GF-D8 (cell line): ENCODE results near the gene KIF5A.
"Not testable (repeated sequence)": the region's sequence is repeated elsewhere in the genome, so short reads cannot be mapped to it uniquely, and the experiment has no call there.

Source experiments
- DNase-seq: peaks from one replicate; lab custom pipeline; 2025; lab: John Stamatoyannopoulos, UW

Gene KIF5A

DNA sequence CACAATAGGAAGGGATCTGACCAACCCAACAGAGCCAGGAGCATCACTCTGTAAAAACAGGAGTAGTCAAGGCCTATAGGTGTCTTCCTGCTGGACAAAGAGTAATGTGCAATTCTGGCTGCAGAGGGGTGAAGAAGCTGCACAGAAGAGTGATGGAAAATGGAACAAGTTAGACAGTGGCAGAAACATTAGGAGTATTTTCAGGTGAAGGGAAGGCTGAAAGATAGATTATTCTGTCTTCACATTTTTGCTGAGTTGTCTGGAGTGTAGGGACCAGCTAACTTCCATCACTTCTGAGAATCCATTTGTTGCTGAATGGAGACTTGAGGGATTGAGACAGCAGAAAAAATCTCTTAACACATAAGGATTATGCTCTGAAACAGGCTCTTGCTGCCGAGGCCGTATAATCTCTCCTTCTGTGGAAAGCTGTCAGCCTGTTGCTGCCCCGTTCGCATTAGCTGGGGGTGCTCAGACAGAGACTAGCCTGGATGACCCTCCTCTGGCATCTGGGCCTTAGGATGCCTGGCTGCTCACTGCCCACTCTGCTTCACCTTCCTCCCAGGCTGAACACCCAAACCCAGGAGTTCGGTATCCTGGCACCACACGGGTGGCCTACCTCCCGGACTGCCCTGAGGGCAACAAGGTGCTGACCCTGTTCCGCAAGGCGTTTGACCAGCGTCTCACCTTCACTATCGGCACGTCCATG is 58.3 kb downstream of the KIF5A start:
- no peak for DNase-seq

DNA sequence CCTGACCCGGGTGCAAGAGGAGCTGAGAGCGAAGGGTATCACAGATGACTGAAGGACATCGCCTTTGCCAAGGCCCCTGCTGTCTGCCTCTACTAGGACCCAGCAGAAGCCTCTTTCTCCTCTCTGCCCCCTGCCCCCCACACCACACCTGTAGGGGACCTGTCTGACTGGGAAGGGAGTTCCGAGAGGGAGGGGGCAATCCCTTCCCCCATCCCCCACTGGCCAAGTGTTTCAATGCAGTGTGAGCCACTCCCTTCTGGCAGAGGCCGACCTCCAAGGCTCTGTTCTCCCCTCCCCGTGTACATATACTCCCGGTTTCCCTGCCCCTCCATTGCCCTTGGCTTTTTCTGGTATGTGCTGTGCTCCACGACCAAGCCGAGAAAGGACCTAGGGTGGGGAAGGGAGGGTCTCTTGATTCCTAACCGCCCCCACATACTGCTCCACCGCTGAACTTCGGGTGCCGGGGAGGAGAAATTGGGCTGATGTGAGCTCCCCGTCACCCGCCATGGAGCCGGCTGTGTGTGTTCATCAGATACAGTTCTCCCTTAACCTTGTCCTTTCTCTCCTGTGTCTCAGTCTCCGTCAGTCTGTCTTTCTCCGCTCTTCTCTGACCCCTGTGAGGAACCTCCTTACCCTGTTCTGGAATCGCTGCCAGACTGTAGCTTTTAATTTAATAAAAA is 59.4 kb downstream of the KIF5A start:
- no peak for DNase-seq

DNA sequence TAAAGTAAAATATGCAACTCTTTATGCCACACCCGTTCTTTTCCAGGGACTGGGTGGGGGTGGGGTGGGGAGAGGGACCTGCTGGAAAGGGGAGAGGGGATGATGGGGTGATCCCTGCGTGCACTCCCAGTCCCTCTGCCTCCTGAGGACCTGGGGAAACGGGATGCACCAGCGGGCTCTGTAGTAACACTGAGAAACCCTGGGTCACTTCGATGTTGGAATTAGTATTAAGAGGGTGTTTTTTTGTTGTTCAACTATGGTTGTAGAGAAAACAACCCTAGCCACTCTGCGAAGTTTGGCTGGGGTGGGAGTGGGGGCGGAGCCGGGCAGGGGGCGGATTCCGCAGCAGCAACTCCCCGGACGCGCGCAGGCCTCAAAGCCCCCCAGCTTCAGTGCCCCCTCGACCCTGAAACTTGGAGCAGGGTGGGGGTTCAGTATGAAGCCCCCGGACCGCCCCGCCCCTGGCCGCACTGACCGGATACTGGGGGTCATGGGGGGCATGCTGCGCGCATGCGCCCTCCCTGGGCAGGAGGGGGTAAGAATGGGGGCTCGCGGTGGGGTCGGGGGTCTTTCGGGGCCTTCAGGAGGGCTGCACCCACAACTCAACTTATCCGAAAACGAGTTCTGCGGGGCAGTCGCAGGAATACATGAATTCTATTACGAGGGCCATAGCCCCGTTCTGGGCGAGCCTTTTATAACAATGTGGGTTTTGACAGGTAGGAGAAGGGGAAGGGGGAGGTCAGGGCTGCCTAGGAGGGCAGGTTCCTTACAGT is 60.1 kb downstream of the KIF5A start:
- no peak for DNase-seq

DNA sequence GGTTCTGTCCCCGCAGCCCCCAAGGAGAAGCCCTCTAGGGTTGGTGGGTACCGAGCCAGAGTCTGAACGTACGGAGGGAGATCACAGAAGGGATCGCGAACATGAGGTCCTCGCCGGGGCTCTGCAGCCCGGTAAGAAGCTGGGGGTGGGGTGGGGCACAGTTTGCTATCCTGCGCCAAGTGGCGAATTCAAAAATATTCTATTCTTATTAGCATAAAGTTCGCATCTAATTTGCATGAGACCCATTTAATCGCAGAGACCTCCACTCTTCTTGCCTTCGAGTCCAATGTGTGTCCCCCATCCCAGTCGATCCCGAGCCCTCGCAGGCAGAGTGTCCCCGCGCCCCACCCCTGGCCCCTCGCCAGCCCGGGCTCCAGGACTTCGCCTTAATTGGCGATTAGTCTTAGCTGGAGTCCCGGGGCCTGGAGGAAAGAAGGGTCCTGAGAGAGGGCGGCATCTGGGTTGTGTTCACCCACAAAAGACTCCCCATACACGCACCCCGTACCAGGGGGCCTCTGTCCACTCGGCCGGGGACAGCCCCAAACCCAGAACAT is 60.8 kb downstream of the KIF5A start:
- no peak for DNase-seq

DNA sequence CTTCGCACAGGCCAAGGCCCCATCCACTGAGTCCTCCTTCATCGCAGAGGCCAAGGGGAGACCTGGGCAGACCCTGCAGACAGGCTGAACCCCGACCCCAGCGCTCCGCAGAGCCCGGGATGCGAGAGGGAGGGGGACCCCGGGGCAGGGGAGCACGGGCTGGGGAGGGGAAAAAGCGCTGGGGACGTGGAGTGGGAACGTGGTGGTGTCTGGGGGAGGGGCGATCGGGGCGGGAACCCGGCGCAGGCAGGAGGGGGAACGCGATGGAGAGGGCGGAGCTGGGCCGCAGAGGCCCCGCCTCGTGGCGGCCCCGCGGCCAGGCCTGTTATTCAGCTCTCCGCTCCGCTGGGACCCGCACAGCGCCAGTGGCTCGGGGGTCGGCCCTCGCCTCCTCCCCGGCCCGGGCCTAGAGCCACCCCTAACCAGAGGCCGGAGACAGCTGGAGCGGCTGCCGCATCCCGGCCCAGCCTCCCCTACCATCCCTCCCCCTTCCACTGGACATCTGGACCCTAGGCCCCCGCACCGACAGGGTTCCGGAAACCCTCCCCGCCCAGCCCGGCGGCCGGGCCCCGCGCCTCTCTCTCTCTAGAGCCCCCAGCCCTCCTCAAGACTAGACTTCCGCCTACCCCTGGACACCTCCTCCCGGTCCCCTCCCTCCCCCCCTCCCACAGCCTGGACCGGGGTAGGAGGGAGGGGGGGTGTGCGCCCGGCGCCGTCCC is 61.4 kb downstream of the KIF5A start, which contains the start of gene ARHGEF25:
Gene ARHGEF25, plus strand, starts transcription at position 328 of the 719 bp plus-strand sequence. CDS start 460 bp downstream, outside the sequence.
- DNase-seq = no peak

DNA sequence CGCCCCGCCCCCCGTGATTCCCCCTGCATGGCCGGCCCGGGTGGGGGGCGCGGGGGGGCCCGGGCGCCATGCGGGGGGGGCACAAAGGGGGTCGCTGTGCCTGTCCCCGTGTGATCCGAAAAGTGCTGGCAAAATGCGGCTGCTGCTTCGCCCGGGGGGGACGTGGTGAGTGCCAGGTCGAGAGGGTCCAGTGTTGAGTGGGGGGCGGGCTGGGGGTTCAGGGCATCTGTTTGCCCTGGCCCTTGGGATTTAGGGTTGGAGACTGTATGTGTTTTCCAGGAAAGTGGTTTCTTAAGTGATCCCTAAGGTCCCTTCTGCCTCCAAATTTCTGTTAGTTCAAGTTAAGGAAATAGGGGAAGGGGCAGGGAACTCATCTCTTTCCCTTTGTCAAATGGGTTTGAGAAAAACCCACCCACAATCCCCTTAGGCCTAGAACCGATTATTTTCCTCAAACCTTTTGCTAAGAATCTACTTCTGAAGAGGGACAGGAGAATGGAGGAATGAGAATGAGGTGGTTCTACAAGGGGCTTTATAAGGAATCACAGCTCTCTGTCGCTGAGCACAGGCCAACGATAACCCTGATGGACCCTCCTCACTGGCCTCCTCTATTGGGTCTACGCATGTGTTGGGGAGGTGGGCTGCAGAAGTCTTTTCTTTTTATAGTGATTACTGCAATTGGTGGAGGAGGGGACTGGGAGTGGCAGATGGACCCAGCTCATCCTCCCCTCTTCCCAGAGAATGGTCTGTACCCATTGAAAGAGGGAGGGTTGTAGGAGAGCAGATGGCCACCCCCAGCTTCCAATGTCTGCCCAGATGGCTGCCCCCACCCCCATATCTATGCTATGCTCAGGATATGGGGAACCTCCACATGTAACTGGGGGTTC is 62.2 kb downstream of the KIF5A start:
- DNase-seq = no peak

DNA sequence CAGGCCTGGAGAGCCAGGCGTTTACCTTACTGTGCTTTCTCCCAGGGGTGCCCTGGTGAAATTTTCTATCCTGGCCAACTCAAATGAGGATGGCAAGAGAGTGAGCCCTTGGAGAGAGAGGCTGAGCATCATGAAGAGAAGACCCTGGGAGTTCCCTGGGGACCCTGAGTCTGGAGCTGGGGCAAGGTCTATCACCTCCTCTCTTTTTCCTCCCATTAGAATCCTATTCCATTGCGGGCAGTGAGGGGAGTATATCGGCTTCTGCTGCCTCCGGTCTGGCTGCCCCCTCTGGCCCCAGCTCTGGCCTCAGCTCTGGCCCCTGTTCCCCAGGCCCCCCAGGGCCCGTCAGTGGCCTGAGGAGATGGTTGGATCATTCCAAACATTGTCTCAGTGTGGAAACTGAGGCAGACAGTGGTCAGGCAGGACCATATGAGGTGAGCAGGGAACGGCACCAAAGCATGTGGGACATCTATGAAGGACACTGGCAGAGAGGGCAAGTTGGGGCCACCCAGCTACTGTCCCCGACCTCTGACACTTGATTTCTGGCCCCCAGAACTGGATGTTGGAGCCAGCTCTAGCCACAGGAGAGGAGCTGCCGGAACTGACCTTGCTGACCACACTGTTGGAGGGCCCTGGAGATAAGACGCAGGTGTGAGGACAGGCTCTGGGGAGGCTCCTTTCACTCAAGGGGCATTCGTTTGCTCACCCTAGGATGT is 63.0 kb downstream of the KIF5A start:
- no peak for DNase-seq

DNA sequence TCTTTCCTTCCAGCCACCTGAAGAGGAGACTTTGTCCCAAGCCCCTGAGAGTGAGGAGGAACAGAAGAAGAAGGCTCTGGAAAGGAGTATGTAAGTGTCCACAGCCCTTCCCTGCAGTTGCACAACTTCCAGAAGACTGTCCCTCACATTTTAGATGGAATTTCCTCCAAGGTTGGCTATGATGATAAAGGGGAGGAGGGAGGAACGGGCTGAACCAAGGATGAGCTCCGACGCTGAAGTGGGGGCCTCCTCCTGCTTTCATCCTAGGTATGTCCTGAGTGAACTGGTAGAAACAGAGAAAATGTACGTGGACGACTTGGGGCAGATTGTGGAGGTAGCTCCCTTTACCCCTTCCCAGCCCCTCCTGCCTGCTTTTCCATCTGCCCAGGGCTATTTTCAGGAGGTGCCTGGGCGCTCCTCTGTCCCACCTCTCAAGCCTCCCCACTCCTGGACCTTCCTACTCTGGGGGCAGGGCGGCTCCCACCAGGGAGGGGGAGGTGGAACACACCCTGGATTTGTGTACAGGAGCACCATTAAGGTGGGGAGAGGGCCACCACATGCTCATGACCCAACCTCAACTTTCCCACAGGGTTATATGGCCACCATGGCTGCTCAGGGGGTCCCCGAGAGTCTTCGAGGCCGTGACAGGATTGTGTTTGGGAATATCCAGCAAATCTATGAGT is 63.7 kb downstream of the KIF5A start:
- DNase-seq = no peak

DNA sequence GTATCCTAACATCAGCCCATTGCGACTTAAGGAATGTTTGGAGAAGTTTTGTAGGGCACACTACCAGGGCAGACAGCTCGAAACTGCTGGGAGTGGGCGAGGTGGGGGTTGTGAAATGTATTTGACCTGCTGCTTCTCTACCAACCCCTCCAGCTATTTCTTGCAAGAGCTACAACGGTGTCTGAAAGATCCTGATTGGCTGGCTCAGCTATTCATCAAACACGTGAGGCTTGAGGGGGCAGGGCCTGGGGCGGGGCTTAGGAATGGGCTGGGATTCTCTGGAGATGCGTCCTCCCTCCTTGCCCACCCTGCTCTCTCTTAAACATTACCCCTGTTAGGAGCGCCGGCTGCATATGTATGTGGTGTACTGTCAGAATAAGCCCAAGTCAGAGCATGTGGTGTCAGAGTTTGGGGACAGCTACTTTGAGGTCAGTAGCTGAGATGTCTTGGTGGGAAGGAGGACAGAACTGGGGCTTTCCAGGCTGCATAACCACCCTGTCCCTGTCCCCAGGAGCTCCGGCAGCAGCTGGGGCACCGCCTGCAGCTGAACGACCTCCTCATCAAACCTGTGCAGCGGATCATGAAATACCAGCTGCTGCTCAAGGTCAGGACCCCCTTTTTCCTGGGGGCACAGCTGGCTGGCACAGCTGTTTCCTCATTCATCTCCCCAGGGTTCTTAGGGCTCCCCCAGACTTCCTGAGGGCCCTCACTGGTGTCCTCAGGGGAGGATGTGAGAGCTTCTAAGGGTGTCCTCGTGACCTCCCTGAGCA is 64.5 kb downstream of the KIF5A start:
- no peak for DNase-seq

DNA sequence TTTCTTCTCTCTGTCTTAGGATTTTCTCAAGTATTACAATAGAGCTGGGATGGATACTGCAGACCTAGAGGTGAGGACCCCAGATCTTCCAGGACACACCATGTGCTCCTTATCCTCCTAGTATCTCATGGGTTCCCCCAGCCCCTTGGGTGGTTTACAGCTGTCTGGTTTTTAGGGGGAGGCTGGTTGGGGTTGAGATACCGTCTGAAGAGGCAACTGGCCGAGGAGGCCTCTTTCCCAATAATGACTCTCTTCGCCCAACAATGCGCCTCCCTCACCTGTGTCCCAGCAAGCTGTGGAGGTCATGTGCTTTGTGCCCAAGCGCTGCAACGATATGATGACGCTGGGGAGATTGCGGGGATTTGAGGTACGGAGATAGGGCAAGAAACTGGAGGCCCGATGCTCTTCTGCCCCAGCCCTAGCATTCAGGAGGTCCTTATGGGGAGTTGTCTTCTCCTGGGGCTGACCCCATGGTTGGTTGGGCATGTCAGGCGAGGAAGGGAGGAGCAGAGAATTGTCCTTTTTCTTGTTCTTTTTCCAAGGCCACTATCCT is 65.2 kb downstream of the KIF5A start:
- DNase-seq = no peak

DNA sequence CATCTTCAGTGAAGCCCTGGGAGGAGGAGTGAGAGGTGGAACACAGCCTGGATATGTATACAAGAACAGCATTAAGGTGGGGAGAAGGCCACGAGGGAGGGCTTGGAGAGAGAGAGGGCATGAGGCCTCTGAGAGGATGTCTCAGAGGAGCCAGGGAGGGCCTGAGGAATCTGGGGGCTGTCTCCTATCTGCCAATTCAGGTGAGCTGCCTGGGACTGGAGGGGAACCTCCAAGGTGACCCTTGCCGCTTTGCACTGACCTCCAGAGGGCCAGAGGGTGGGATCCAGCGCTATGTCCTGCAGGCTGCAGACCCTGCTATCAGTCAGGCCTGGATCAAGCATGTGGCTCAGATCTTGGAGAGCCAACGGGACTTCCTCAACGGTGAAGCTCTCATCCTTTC is 65.8 kb downstream of the KIF5A start:
- no peak for DNase-seq

DNA sequence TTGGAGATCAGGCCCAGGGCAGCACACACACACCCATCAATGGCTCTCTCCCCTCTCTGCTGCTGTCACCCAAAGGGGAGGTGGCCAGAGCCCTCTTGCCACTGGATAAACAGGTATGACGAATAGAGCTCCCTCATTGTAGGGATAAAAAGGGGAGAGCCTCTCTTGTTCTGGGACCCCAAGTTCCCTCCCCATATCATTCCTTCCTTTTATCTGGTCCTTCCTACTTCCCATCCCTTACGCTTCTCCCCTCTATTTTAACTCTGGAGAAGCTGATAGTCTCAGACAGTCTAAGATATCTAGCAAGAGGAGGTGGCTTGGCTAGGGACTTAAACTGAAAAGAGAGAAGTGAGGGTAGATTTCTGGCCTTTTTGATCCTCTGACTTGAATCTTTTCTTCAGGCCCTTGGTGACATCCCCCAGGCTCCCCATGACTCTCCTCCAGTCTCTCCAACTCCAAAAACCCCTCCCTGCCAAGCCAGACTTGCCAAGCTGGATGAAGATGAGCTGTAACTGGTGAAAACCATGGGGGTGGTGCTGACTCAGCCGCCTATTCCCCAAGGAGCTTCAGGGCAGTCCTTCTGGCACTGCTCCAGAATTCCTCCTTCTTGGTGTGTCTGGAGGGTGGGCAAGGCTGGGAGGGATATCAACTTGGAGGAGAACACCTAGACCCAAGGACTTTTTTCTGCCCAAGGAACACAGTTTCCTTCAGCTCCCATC is 66.7 kb downstream of the KIF5A start:
- no peak for DNase-seq

DNA sequence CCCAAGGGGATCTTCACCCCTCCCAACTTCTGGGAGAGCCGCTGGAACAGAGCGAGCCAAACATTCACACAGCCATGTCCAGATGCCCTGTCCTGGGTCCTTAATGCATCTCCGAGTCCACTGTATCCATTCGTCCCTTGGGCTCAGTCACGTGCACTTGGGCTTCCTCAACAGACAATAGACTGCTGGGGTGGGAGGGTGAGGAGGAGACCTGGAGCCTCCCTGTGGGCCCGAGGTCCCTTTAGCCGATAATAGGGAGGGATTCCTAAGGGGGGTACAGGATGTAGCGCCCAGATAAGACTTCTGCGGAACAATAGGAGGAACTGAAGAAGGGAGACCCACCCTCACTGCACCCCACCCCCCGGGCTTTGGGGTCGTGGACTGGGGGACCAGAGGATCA is 68.1 kb downstream of the KIF5A start:
- no peak for DNase-seq

DNA sequence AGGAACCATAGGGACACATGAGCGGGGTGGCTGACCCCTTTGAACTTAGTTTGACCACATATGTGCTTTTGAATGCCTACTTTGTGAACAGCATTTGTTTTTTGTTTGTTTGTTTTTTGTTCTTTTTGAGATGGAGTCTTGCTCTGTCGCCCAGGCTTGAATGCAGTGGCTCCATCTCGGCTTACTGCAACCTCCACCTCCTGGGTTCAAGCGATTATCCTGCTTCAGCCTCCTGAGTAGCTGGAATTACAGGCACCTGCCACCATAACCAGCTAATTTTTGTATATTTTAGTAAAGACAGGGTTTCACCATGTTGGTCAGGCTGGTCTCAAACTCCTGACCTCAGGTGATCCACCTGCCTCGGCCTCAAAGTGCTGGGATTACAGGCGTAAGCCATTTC is 68.6 kb downstream of the KIF5A start:
- not testable (repeated sequence) for DNase-seq

DNA sequence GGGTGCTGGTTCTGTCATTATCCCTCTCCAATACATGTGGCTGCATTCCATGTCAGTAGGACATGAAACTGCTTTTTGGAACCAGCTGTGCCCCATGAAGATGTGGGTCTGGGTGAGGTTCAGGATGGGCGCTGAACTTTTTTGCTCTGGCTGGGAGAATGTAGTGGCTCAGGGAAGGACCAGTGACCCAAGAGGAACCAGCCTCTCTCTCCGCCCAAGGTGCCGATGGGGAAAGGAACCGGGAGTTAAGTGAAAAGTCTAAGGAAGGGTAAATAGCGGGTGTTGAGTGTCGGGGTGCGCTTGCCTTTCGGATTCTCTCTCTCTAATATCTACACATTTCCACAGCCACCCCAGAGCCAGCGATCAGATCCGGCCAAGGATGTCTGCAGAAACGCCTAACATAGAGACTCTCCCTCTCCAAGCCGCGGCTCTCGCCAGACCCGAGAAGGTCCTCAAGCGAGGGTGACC is 69.2 kb downstream of the KIF5A start:
- no peak for DNase-seq

DNA sequence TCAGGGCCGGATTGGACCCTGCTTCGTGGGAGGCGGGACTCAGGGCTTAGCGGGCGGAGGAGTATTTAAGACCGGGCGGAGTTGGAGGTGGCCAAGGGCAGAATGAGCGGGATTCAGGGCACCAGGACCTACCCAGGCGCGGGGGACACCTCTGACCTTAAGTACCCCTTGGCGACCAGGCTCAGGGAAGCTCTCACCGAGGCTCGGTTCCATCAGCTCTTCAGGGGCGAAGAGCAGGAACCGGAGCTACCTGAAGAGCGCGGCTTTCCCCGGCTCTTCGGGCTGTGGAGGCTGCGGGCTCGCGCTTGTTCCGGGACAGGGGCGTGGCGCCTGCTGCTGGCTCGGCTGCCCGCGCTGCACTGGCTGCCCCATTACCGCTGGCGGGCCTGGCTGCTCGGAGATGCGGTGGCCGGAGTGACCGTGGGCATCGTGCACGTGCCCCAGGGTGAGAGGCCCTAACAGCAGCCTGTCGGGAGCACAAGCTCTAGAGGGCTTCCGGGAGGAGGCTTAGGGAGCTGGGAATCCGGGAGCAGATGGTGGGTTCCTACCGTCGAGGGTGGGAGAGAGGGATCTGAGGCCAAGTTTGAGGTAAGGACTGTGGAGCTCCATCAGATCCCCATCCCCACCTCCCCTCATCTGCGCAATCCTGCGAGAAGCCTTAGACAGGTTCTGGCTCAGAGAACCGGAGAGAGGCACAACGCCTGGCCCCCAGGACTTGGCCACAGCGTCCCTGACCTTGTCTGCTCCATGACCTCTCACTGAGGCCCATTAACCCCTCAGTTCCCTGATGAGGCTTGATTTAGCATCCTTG is 69.8 kb downstream of the KIF5A start:
- no peak for DNase-seq
